ENCODE data around the gene CHRNA4.

Gene CHRNA4

DNA sequence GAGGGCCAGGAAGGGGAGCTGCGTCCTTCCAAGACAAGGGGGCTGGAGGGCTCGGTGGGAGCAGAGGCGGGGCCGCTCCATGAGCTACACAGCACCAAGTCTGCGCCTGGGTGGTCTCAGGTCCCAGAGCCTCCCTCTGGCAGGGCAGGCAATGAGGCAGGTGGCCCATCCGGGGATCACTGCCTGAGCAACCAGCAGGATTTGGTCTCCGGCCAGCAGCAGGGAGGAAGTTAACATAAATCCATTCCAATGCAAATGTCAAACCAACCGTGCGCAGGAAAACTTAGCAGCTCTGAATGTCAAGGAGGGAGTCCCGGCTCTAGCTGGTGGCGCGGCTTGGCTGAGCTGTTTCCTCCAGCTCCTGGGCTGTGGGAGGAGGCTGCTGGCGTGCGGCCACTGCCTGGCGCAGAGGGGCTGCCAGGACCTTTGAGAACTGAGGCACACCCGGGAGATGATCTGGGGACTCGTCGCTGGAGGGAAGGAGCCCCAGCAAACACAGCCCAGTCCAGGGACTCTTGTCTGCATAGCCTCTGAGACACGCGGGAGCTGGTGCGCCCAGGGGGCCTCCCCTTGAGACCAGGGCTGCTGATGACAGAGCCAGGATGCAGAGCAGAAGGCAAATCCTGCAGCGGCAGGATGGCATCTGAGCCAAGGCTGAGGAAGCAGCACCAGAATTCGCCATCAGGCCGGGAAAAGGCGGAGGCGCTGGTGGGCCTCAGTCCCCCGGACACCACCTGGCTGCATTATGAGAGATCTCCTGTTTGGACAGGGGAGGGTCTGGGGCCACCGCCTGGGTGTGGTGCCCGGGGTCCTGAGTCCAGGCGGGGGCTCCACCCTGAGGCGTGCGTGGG lies 33.1 kb upstream of the CHRNA4 start:
- no peak overlapping the region for H2AFZ ChIP-seq
- no peak overlapping the region for H3K27ac ChIP-seq
- no peak overlapping the region for H3K4me2 ChIP-seq (ENCODE audit: low read length)
- TF ChIP-seq, protein P1, sequence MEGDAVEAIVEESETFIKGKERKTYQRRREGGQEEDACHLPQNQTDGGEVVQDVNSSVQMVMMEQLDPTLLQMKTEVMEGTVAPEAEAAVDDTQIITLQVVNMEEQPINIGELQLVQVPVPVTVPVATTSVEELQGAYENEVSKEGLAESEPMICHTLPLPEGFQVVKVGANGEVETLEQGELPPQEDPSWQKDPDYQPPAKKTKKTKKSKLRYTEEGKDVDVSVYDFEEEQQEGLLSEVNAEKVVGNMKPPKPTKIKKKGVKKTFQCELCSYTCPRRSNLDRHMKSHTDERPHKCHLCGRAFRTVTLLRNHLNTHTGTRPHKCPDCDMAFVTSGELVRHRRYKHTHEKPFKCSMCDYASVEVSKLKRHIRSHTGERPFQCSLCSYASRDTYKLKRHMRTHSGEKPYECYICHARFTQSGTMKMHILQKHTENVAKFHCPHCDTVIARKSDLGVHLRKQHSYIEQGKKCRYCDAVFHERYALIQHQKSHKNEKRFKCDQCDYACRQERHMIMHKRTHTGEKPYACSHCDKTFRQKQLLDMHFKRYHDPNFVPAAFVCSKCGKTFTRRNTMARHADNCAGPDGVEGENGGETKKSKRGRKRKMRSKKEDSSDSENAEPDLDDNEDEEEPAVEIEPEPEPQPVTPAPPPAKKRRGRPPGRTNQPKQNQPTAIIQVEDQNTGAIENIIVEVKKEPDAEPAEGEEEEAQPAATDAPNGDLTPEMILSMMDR (IDR thresholded peaks at IDR 0.05), result no peak
- no peak overlapping the region for H3K4me3 ChIP-seq (ENCODE audit: low read depth, low read length)
- no peaks in the 10 kb centered on the region for H3K27me3 ChIP-seq (ENCODE audit: control insufficient read depth, insufficient read depth, low read length)
- no peak overlapping the region for H3K9ac ChIP-seq
- H3K4me1 ChIP-seq, result no peaks in the 10 kb centered on the region
- no peaks in the 10 kb centered on the region for H3K36me3 ChIP-seq (ENCODE audit: control insufficient read depth, insufficient read depth, low read length)
- H3K79me2 ChIP-seq, result no peaks in the 10 kb centered on the region
- H3K9me3 ChIP-seq (ENCODE audit: control insufficient read depth, low read length), result no peaks in the 10 kb centered on the region

DNA sequence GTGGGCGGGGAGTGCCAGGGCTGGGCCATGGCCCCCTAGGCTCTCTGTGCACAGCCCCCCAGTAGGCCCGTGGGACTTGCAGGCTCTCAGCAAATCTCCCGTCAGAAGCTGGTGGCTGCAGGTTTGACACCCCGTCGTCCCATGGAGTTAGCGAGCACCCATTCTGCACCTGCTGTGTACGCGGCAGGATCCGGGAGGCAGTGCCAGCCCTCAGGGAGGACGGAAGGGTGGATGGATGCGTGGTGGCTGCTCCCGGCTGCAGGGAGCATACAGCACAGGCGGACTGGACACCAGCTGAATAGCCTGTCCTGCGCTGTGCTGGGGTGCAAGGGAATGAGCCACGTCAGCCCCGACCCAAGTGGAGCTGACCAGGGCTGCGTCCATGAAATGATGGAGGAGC lies 32.4 kb upstream of the CHRNA4 start:
- no peak overlapping the region for H3K4me2 ChIP-seq (ENCODE audit: low read length)
- H3K4me3 ChIP-seq (ENCODE audit: low read depth, low read length), result no peak overlapping the region
- H3K27ac ChIP-seq, result no peak overlapping the region
- no peaks in the 10 kb centered on the region for H3K27me3 ChIP-seq (ENCODE audit: control insufficient read depth, insufficient read depth, low read length)
- no peaks in the 10 kb centered on the region for H3K36me3 ChIP-seq (ENCODE audit: control insufficient read depth, insufficient read depth, low read length)
- H3K9me3 ChIP-seq (ENCODE audit: control insufficient read depth, low read length), result no peaks in the 10 kb centered on the region
- H2AFZ ChIP-seq, result no peak overlapping the region
- TF ChIP-seq, protein P1 (IDR thresholded peaks at IDR 0.05), result no peak
- H3K4me1 ChIP-seq, result no peaks in the 10 kb centered on the region
- no peak overlapping the region for H3K9ac ChIP-seq
- no peaks in the 10 kb centered on the region for H3K79me2 ChIP-seq

DNA sequence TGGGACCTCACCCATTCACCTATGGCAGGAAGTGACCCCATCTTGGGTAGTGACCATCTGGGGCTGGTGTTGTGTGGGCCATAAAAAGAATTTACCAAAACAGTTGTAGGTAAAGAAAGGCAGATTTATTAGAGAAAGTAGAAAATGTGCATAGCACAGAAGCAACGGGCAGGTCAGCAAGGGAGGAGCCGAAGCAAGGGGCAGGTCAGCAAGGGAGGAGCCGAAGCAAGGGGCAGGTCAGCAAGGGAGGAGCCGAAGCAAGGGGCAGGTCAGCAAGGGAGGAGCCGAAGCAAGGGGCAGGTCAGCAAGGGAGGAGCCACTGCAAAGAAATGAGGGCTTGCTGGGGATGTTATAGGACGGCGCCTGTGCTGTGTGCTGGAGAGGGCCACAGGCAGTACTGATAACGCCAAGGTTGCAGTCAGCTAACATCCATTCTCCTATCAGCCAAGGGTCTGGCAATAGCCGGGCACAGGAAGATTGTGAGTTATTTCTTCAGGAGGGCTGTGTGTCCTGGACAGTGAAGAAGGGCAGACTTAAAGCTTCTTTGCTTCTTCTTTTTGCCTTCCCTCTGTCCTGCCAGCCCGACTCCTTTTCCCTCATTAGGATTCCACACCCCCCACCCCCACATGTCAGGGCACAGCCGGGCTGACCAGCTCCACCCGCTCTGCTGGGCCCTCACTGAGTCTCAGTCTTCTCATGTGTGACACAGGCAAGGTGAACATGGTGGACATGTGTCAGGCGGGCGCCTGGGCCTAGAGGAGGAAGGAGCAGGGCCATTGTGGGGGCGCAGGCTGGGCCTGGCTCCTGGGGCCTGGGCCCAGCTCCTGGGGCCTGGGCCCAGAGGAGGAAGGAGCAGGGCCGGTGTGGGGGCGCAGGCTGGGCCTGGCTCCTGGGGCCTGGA lies 31.6 kb upstream of the CHRNA4 start:
- TF ChIP-seq, protein P1 (IDR thresholded peaks at IDR 0.05), result no peak
- Histone ChIP-seq H3K27ac (no peak overlapping the region), H3K4me2 (ENCODE audit: low read length) (no peak overlapping the region), H3K79me2 (no peaks in the 10 kb centered on the region), H3K4me1 (no peaks in the 10 kb centered on the region), H3K9ac (no peak overlapping the region), H3K4me3 (ENCODE audit: low read depth, low read length) (no peak overlapping the region), H2AFZ (no peak overlapping the region), H3K27me3 (ENCODE audit: control insufficient read depth, insufficient read depth, low read length) (no peaks in the 10 kb centered on the region), H3K9me3 (ENCODE audit: control insufficient read depth, low read length) (no peaks in the 10 kb centered on the region), H3K36me3 (ENCODE audit: control insufficient read depth, insufficient read depth, low read length) (no peaks in the 10 kb centered on the region)

DNA sequence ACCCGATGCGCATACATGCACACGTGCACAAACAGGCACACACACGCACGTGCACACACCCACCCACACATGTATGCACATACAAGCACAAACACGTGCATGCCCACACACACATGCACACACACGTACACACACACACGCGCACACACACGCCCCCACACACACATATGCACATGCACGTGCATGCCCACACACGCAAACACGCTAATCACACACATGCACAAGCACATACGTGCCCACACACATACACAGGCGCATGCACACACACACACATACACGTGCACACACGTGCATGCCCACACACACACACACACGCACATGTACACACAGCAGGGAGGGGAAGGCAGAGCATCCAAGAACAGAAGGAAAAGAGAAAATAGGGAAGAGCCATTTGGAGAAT lies 26.8 kb upstream of the CHRNA4 start:
- H3K79me2 ChIP-seq, result no peaks in the 10 kb centered on the region
- H3K4me1 ChIP-seq, result no peaks in the 10 kb centered on the region
- no peak overlapping the region for H3K4me3 ChIP-seq (ENCODE audit: low read depth, low read length)
- no peak overlapping the region for H3K4me2 ChIP-seq (ENCODE audit: low read length)
- peaks cover 5% of the 10 kb centered on the region for H3K9me3 ChIP-seq (ENCODE audit: control insufficient read depth, low read length)
- no peak overlapping the region for H2AFZ ChIP-seq
- H3K9ac ChIP-seq, result no peak overlapping the region
- no peaks in the 10 kb centered on the region for H3K27me3 ChIP-seq (ENCODE audit: control insufficient read depth, insufficient read depth, low read length)
- no peak overlapping the region for H3K27ac ChIP-seq
- TF ChIP-seq, protein P1 (IDR thresholded peaks at IDR 0.05), result no peak
- no peaks in the 10 kb centered on the region for H3K36me3 ChIP-seq (ENCODE audit: control insufficient read depth, insufficient read depth, low read length)

Data from parathyroid adenoma (tissue), 2 donors.